ENCODE results near the gene ARL8A. TPM values are rescaled to one million over a fixed set of nuclear protein-coding genes. Genes with fewer than 3 reads are reported as not detected.
"Not testable (repeated sequence)": the region's sequence is repeated elsewhere in the genome, so short reads cannot be mapped to it uniquely, and the experiment has no call there.

The ARL8A gene
- total RNA-seq, 1 donor from 2014 or later: 89.5 TPM

GRCh38 chr1:202173993-202174392, 29.5 kb upstream of the ARL8A start:
- no peak for DNase-seq (ENCODE audit: low spot score)

GRCh38 chr1:202172015-202172355, 27.4 kb upstream of the ARL8A start:
- DNase-seq (ENCODE audit: low spot score): no peak

- no peak for DNase-seq (ENCODE audit: low spot score)
These were observed 26.9 kb upstream of the ARL8A start for GRCh38 chr1:202171292-202172014.

GRCh38 chr1:202170726-202171125, 26.2 kb upstream of the ARL8A start:
- no peak for DNase-seq (ENCODE audit: low spot score)

- DNase-seq (ENCODE audit: low spot score): no peak
These were observed 24.3 kb upstream of the ARL8A start for GRCh38 chr1:202168861-202169260.

GRCh38 chr1:202167708-202168415, 23.3 kb upstream of the ARL8A start:
- DNase-seq (ENCODE audit: low spot score): no peak

GRCh38 chr1:202167054-202167453, 22.5 kb upstream of the ARL8A start:
- DNase-seq (ENCODE audit: low spot score): not testable (repeated sequence)

- no peak for DNase-seq (ENCODE audit: low spot score)
These were observed 21.7 kb upstream of the ARL8A start for GRCh38 chr1:202165942-202166843.

GRCh38 chr1:202165267-202165941, 20.9 kb upstream of the ARL8A start:
- no peak for DNase-seq (ENCODE audit: low spot score)

GRCh38 chr1:202164271-202165037, 19.9 kb upstream of the ARL8A start:
- DNase-seq (ENCODE audit: low spot score): no peak

GRCh38 chr1:202163281-202164270, 19.0 kb upstream of the ARL8A start:
- no peak for DNase-seq (ENCODE audit: low spot score)

- no peak for DNase-seq (ENCODE audit: low spot score)
These were observed 18.1 kb upstream of the ARL8A start for GRCh38 chr1:202162418-202163280.

- no peak for DNase-seq (ENCODE audit: low spot score)
These were observed 17.5 kb upstream of the ARL8A start for GRCh38 chr1:202162047-202162417.

GRCh38 chr1:202161151-202162046, 16.9 kb upstream of the ARL8A start:
- no peak for DNase-seq (ENCODE audit: low spot score)

GRCh38 chr1:202160377-202160940, 15.9 kb upstream of the ARL8A start, which contains the start of gene PTPN7:
PTPN7 (minus strand) TSS chr1:202160602; CDS start chr1:202159402, 1,200 bp downstream.
- DNase-seq (ENCODE audit: low spot score): no peak

- no peak for DNase-seq (ENCODE audit: low spot score)
These were observed 15.2 kb upstream of the ARL8A start for GRCh38 chr1:202159534-202160371.
